HUES48 (cell line): Measurements from ENCODE around the gene NEU2.

ENCODE experiments used
- H3K27ac ChIP-seq: one replicate; pipeline ENCODE4 v1.7.0; 2013; ENCODE audit warnings: low read depth, low read length, inconsistent platforms
- H3K27me3 ChIP-seq: 2 replicates; pipeline ENCODE4 v1.6.1; 2013; ENCODE audit warnings: mild to moderate bottlenecking, low read length; ENCODE audit not compliant: control insufficient read depth, insufficient read depth
- H3K36me3 ChIP-seq: 2 replicates; pipeline ENCODE4 v1.6.1; 2013; ENCODE audit warnings: low read length; ENCODE audit not compliant: control insufficient read depth, insufficient read depth
- H3K4me1 ChIP-seq: 2 replicates; pipeline ENCODE4 v1.6.1; 2013; ENCODE audit warnings: mild to moderate bottlenecking, low read length; ENCODE audit not compliant: control insufficient read depth, insufficient read depth
- H3K4me3 ChIP-seq: 2 replicates; pipeline ENCODE4 v1.5.1; 2013; ENCODE audit warnings: mild to moderate bottlenecking, low read depth, low read length
- H3K9ac ChIP-seq: 2 replicates; pipeline ENCODE4 v1.6.1; 2013; ENCODE audit warnings: mild to moderate bottlenecking, low read depth, low read length, moderate library complexity
- H3K9me3 ChIP-seq: 2 replicates; pipeline ENCODE4 v1.6.1; 2013; ENCODE audit warnings: low read length; ENCODE audit not compliant: control insufficient read depth, insufficient read depth

NEU2 gene

GRCh38 chr2:233072838-233073237, 40.4 kb downstream of the NEU2 start:
- Histone ChIP-seq H3K9ac (no peak overlapping the region), H3K36me3 (no peaks in the 10 kb centered on the region), H3K4me3 (no peak overlapping the region), H3K27me3 (no peaks in the 10 kb centered on the region), H3K4me1 (peaks cover 17% of the 10 kb centered on the region), H3K9me3 (no peaks in the 10 kb centered on the region; the same call in 1 of the 2 replicates), H3K27ac (no peak overlapping the region)

GRCh38 chr2:233074106-233074505, 41.6 kb downstream of the NEU2 start:
- no peak overlapping the region for H3K27ac ChIP-seq
- no peaks in the 10 kb centered on the region; the same call in 1 of the 2 replicates for H3K9me3 ChIP-seq
- H3K27me3 ChIP-seq: no peaks in the 10 kb centered on the region
- H3K36me3 ChIP-seq: no peaks in the 10 kb centered on the region
- no peak overlapping the region for H3K9ac ChIP-seq
- H3K4me1 ChIP-seq: peaks cover 17% of the 10 kb centered on the region
- no peak overlapping the region for H3K4me3 ChIP-seq

- no peaks in the 10 kb centered on the region for H3K27me3 ChIP-seq
- no peaks in the 10 kb centered on the region; the same call in 1 of the 2 replicates for H3K9me3 ChIP-seq
- H3K36me3 ChIP-seq: no peaks in the 10 kb centered on the region
- no peak overlapping the region for H3K4me3 ChIP-seq
- no peak overlapping the region for H3K27ac ChIP-seq
- peaks cover 17% of the 10 kb centered on the region for H3K4me1 ChIP-seq
- H3K9ac ChIP-seq: no peak overlapping the region
Measured at GRCh38 chr2:233075141-233075965, 42.9 kb downstream of the NEU2 start.

- no peaks in the 10 kb centered on the region for H3K27me3 ChIP-seq
- no peak overlapping the region for H3K9ac ChIP-seq
- H3K9me3 ChIP-seq: no peaks in the 10 kb centered on the region; the same call in 1 of the 2 replicates
- H3K36me3 ChIP-seq: no peaks in the 10 kb centered on the region
- no peak overlapping the region for H3K27ac ChIP-seq
- no peak overlapping the region for H3K4me3 ChIP-seq
- H3K4me1 ChIP-seq: peaks cover 17% of the 10 kb centered on the region
Measured at GRCh38 chr2:233075966-233076339, 43.5 kb downstream of the NEU2 start.

GRCh38 chr2:233076749-233077148, 44.3 kb downstream of the NEU2 start:
- no peaks in the 10 kb centered on the region for H3K36me3 ChIP-seq
- H3K9me3 ChIP-seq: no peaks in the 10 kb centered on the region; the same call in 1 of the 2 replicates
- H3K9ac ChIP-seq: no peak overlapping the region
- no peaks in the 10 kb centered on the region for H3K27me3 ChIP-seq
- H3K4me3 ChIP-seq: no peak overlapping the region
- H3K4me1 ChIP-seq: peaks cover 17% of the 10 kb centered on the region
- H3K27ac ChIP-seq: no peak overlapping the region

- Histone ChIP-seq H3K27ac (no peak overlapping the region), H3K4me3 (no peak overlapping the region), H3K9ac (no peak overlapping the region), H3K4me1 (peaks cover 15% of the 10 kb centered on the region), H3K9me3 (no peaks in the 10 kb centered on the region), H3K36me3 (no peaks in the 10 kb centered on the region), H3K27me3 (no peaks in the 10 kb centered on the region)
Measured at GRCh38 chr2:233079473-233079877, 47.0 kb downstream of the NEU2 start.

- no peak overlapping the region for H3K9ac ChIP-seq
- H3K36me3 ChIP-seq: no peaks in the 10 kb centered on the region
- peaks cover 12% of the 10 kb centered on the region for H3K4me1 ChIP-seq
- H3K27me3 ChIP-seq: no peaks in the 10 kb centered on the region
- no peaks in the 10 kb centered on the region for H3K9me3 ChIP-seq
- no peak overlapping the region for H3K27ac ChIP-seq
- H3K4me3 ChIP-seq: no peak overlapping the region
Measured at GRCh38 chr2:233079953-233080835, 47.7 kb downstream of the NEU2 start.

GRCh38 chr2:233080836-233081229, 48.4 kb downstream of the NEU2 start:
- Histone ChIP-seq H3K27ac (no peak overlapping the region), H3K4me3 (no peak overlapping the region), H3K36me3 (no peaks in the 10 kb centered on the region), H3K27me3 (no peaks in the 10 kb centered on the region), H3K9ac (no peak overlapping the region), H3K4me1 (peaks cover 12% of the 10 kb centered on the region), H3K9me3 (no peaks in the 10 kb centered on the region)

GRCh38 chr2:233081232-233081730, 48.8 kb downstream of the NEU2 start:
- Histone ChIP-seq H3K27me3 (no peaks in the 10 kb centered on the region), H3K4me1 (peaks cover 8% of the 10 kb centered on the region), H3K4me3 (no peak overlapping the region), H3K9me3 (no peaks in the 10 kb centered on the region), H3K36me3 (no peaks in the 10 kb centered on the region), H3K27ac (no peak overlapping the region), H3K9ac (no peak overlapping the region)

GRCh38 chr2:233081731-233082221, 49.3 kb downstream of the NEU2 start:
- H3K27ac ChIP-seq: no peak overlapping the region
- H3K27me3 ChIP-seq: no peaks in the 10 kb centered on the region
- no peaks in the 10 kb centered on the region for H3K36me3 ChIP-seq
- no peak overlapping the region for H3K4me3 ChIP-seq
- H3K4me1 ChIP-seq: peaks cover 7% of the 10 kb centered on the region; the same call in 1 of the 2 replicates
- H3K9me3 ChIP-seq: no peaks in the 10 kb centered on the region
- no peak overlapping the region for H3K9ac ChIP-seq
